Vagina (tissue), 2 donors: Measurements from ENCODE around the gene NCOR2. TPM values are rescaled to one million over a fixed set of nuclear protein-coding genes. Genes with fewer than 3 reads are reported as not detected.

Source experiments
- DNase-seq, 2 donors: peaks; one replicate each; pipeline ENCODE4 v3.0.0-alpha.2; 2017; ENCODE audit errors: extremely low spot score in 2 of 2
- H3K27ac ChIP-seq: fragments of 200-600 bp; sonication (generic); one replicate; pipeline ENCODE4 v1.5.1; 2019
- H3K27me3 ChIP-seq: fragments of 200-600 bp; sonication (generic); one replicate; pipeline ENCODE4 v1.5.1; 2019
- H3K36me3 ChIP-seq, 2 donors: fragments of 200-600 bp; sonication (generic); one replicate each; pipeline ENCODE4 v1.5.1; 2017 to 2019
- H3K4me1 ChIP-seq: fragments of 200-600 bp; sonication (generic); one replicate; pipeline ENCODE4 v1.5.1; 2019
- H3K4me3 ChIP-seq, 2 donors: fragments of 200-600 bp; sonication (generic); 1 replicate in 1 of 2; 2 replicates in 1 of 2; pipeline ENCODE4 v1.5.1; 2016 to 2019
- H3K9me3 ChIP-seq: fragments of 200-600 bp; sonication (generic); one replicate; pipeline ENCODE4 v1.5.1; 2019
- CTCF ChIP-seq, 3 experiments: fragments of 450-650 bp in 2 of 3; fragments of 200-600 bp in 1 of 3; sonication (generic) in 1 of 3; IDR thresholded peaks; one replicate each; pipeline ENCODE4 v1.5.1; 2017 to 2019; ENCODE audit warnings: antibody characterized with exemption in 3 of 3, mild to moderate bottlenecking in 2 of 3, moderate library complexity in 2 of 3
- POLR2A ChIP-seq, 2 donors: fragments of 450-650 bp; IDR thresholded peaks; one replicate each; pipeline ENCODE4 v1.6.1; 2017; ENCODE audit warnings: antibody characterized with exemption in 2 of 2, mild to moderate bottlenecking in 2 of 2, moderate library complexity in 2 of 2
- POLR2AphosphoS5 ChIP-seq, 2 donors: sonication (generic); formaldehyde crosslinking; IDR thresholded peaks; one replicate each; pipeline ENCODE4 v1.9.0; 2017; ENCODE audit warnings: antibody characterized with exemption in 2 of 2, mild to moderate bottlenecking in 2 of 2, low read depth in 1 of 2; ENCODE audit not compliant: insufficient read depth in 1 of 2
- intact Hi-C: fragments of 100-400 bp; cut with DNase I; formaldehyde crosslinking; loops from one replicate; pipeline ENCODE4 v1.15.1; 2023
- total RNA-seq: library from RNA; depleted of rRNA; stranded (reverse); fragments of >200 nt; gene quantifications from one replicate; pipeline ENCODE4 v1.2.3, GENCODE V29; 2016

NCOR2 gene
- total RNA-seq, 1 donor from 2014 or later = 120 TPM

- H3K4me1 ChIP-seq = peaks cover 76% of the 10 kb centered on the region
- intact Hi-C loops = no loop called here
Observed at GRCh38 chr12:124562018-124562795, 5.2 kb downstream of the NCOR2 start.

GRCh38 chr12:124561231-124561630, 6.2 kb downstream of the NCOR2 start:
- intact Hi-C loops = no loop called here
- no peaks in the 10 kb centered on the region for H3K36me3 ChIP-seq
- no peak for DNase-seq
- TF ChIP-seq CTCF (IDR thresholded peaks at IDR 0.05) (no peak), POLR2A (IDR thresholded peaks at IDR 0.05) (no peak), POLR2AphosphoS5 (IDR thresholded peaks at IDR 0.05; ENCODE audit: insufficient read depth in 1 of 2, low read depth in 1 of 2) (no peak)
- H3K27me3 ChIP-seq = no peaks in the 10 kb centered on the region
- peaks cover 83% of the 10 kb centered on the region for H3K4me1 ChIP-seq
- H3K9me3 ChIP-seq = no peaks in the 10 kb centered on the region
- no peak overlapping the region for H3K27ac ChIP-seq
- H3K4me3 ChIP-seq = no peak overlapping the region

More at GRCh38 chr12:124562018-124562795, 5.2 kb downstream of the NCOR2 start:
- no peaks in the 10 kb centered on the region for H3K9me3 ChIP-seq
- no peak overlapping the region for H3K4me3 ChIP-seq
- no peak overlapping the region for H3K27ac ChIP-seq
- no peaks in the 10 kb centered on the region for H3K36me3 ChIP-seq
- TF ChIP-seq POLR2A (IDR thresholded peaks at IDR 0.05) (no peak), POLR2AphosphoS5 (IDR thresholded peaks at IDR 0.05; ENCODE audit: insufficient read depth in 1 of 2, low read depth in 1 of 2) (no peak), CTCF (IDR thresholded peaks at IDR 0.05) (no peak)
- H3K27me3 ChIP-seq = no peaks in the 10 kb centered on the region
- DNase-seq = no peak

- intact Hi-C loops = no loop called here
- H3K36me3 ChIP-seq = no peaks in the 10 kb centered on the region
- H3K27me3 ChIP-seq = no peaks in the 10 kb centered on the region
- no peak for TF ChIP-seq CTCF (IDR thresholded peaks at IDR 0.05)
- no peak for TF ChIP-seq POLR2AphosphoS5 (IDR thresholded peaks at IDR 0.05; ENCODE audit: insufficient read depth in 1 of 2, low read depth in 1 of 2)
- no peak for TF ChIP-seq POLR2A (IDR thresholded peaks at IDR 0.05)
- no peaks in the 10 kb centered on the region for H3K9me3 ChIP-seq
- H3K4me1 ChIP-seq = peaks cover 85% of the 10 kb centered on the region
- no peak for DNase-seq
- no peak overlapping the region for H3K27ac ChIP-seq
- H3K4me3 ChIP-seq = no peak overlapping the region
Observed at GRCh38 chr12:124560146-124560890, 7.1 kb downstream of the NCOR2 start.

GRCh38 chr12:124559182-124560017, 8.0 kb downstream of the NCOR2 start:
- Histone ChIP-seq H3K27ac (no peak overlapping the region), H3K4me1 (peaks cover 85% of the 10 kb centered on the region), H3K9me3 (no peaks in the 10 kb centered on the region), H3K36me3 (no peaks in the 10 kb centered on the region), H3K4me3 (no peak overlapping the region), H3K27me3 (no peaks in the 10 kb centered on the region)
- intact Hi-C loops = no loop called here
- TF ChIP-seq CTCF (IDR thresholded peaks at IDR 0.05) = no peak
- no peak for TF ChIP-seq POLR2AphosphoS5 (IDR thresholded peaks at IDR 0.05; ENCODE audit: insufficient read depth in 1 of 2, low read depth in 1 of 2)
- TF ChIP-seq POLR2A (IDR thresholded peaks at IDR 0.05) = no peak
- no peak for DNase-seq
